Lower leg skin (tissue), 4 donors: ENCODE measurements around the gene CACNA1G. TPM values are rescaled to one million over a fixed set of nuclear protein-coding genes. Genes with fewer than 3 reads are reported as not detected.
A peak's percentile ranks its signal among the peaks of the same experiment; 100 is the strongest.

Source experiments
- DNase-seq, 2 donors: peaks; one replicate each; pipeline ENCODE4 v3.0.0-alpha.2; 2019; ENCODE audit warnings: low spot score in 2 of 2
- H3K4me3 ChIP-seq: fragments of 200-600 bp; sonication (generic); 2 replicates; pipeline ENCODE4 v1.5.1; 2017; ENCODE audit warnings: mild to moderate bottlenecking, low read depth; ENCODE audit not compliant: poor library complexity, severe bottlenecking
- POLR2A ChIP-seq, 2 donors: fragments of 450-650 bp; IDR thresholded peaks; one replicate each; pipeline ENCODE4 v1.6.1; 2016 to 2017; ENCODE audit warnings: antibody characterized with exemption in 2 of 2, mild to moderate bottlenecking in 1 of 2, moderate library complexity in 1 of 2
- WGBS, 2 donors: methylation state at CpG; one replicate each; pipeline ENCODE4 v1.1.5; 2018; 5-methylcytosine and 5-hydroxymethylcytosine counted together
- intact Hi-C: fragments of 100-400 bp; cut with DNase I; formaldehyde crosslinking; loops from one replicate; pipeline ENCODE4 v1.15.0; 2023; ENCODE audit warnings: low total_unique reads
- total RNA-seq, 4 donors: library from RNA; depleted of rRNA; stranded (reverse); fragments of >200 nt; gene quantifications; one replicate each; pipeline ENCODE4 v1.1.0, GENCODE V29; 2016
- TF ChIP-seq, protein P1 (sequence below), 3 donors: fragments of 450-650 bp; IDR thresholded peaks; one replicate each; pipeline ENCODE4 v1.5.1; 2016; ENCODE audit warnings: antibody characterized with exemption in 3 of 3, mild to moderate bottlenecking in 3 of 3, moderate library complexity in 2 of 3

Gene CACNA1G
- total RNA-seq, 4 donors from 2014 or later = 1.3 to 3.1 (median 1.8) TPM

DNA sequence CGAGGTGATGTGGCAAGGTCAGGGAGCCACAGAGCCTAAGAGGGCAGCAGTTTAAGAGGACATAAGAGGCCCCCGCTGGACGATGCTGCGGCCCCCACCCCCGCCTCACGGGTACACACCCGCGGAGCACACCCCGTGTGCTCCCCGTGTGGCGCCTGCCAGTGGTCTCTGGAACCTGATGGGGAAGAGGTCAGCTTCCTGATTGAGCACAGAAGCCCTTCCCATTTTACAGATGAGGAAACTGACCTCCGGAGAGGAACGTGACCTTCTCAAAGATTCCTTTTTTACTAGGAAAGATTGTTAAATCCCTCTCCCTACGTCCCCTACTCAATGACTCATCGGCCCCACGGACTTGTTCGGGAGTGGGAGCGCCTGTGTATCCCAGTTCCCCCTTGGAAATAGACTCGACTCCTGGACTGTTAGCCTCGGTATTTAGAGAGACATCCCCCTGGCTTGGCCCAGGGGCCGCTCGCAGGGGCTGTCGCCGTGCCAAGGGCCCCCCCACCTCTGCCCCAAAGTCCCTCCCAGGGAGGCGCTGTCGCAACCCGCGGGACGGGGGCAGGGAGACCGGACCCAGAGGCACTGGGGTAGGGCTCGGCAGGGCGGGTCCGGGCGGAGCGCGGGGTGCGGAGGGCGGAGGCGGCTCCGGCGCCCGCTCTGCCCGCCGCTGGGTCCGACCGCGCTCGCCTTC lies 73.9 kb downstream of the CACNA1G start, which contains the start of gene ABCC3:
TSS of gene ABCC3 (plus strand) at position 658 of the 691 bp plus-strand sequence. CDS start 56 bp downstream, outside the sequence.
- peak in 1 of 2 donors; percentile 91 for DNase-seq
- peak within 1 kb of the TSS; percentile 58 for H3K4me3 ChIP-seq
- intact Hi-C loops = loop anchor here (5.0 kb wide), 1 partner anchor 48 kb away; no protein-coding TSS in a partner anchor
- TF ChIP-seq POLR2A (IDR thresholded peaks at IDR 0.05) = no peak
- TF ChIP-seq, protein P1, sequence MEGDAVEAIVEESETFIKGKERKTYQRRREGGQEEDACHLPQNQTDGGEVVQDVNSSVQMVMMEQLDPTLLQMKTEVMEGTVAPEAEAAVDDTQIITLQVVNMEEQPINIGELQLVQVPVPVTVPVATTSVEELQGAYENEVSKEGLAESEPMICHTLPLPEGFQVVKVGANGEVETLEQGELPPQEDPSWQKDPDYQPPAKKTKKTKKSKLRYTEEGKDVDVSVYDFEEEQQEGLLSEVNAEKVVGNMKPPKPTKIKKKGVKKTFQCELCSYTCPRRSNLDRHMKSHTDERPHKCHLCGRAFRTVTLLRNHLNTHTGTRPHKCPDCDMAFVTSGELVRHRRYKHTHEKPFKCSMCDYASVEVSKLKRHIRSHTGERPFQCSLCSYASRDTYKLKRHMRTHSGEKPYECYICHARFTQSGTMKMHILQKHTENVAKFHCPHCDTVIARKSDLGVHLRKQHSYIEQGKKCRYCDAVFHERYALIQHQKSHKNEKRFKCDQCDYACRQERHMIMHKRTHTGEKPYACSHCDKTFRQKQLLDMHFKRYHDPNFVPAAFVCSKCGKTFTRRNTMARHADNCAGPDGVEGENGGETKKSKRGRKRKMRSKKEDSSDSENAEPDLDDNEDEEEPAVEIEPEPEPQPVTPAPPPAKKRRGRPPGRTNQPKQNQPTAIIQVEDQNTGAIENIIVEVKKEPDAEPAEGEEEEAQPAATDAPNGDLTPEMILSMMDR (IDR thresholded peaks at IDR 0.05) = no peak
- 19 to 22% methylated on average over 24 of the region's 48 CpGs for WGBS, 2 donors

DNA sequence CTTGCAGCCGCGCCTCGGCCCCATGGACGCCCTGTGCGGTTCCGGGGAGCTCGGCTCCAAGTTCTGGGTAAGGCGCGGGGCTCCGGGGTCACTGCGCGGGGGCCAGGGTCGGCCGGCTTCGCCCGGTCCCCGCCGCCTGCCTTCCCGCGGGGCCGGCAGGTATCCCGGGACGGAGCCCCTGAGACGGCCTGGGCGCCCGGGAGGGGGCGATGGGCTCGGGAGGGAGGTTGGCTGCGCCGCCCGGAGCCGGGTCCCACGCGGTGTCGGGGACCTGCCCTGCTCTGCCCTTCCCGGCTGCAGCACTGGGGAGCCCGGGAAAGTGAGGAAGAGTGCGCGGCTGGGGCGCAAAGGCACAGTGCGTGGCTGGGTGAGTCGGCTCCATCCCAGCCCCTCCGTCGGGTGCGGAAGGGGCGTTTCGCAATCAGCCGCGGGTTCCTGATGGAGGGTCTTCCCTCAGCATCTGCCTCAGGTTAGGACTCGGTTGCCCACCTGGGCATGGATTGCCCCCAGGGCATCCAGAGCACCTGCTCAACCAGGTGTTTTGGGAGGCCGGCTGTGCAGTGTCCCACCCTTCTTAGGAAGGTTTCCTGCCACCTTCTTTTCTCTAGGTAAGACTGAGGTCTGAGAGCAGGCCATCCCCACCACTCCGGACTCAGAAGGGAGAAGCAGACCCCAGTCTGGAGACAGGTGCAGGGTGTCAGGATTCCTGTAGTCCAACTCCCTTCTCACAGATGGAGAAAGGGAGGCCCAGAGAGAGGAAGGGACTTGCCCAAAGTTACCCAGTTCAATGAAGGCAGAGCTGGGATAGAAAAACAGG lies 74.6 kb downstream of the CACNA1G start:
- TF ChIP-seq POLR2A (IDR thresholded peaks at IDR 0.05) = no peak
- TF ChIP-seq, protein P1 (IDR thresholded peaks at IDR 0.05) = no peak
- intact Hi-C loops = loop anchor here (5.0 kb wide), 1 partner anchor 47 kb away; no protein-coding TSS in a partner anchor
- peak overlapping the region; percentile 58 for H3K4me3 ChIP-seq
- no peak for DNase-seq
- WGBS, 2 donors = 11 to 22% methylated on average over 5 to 23 of the region's 52 CpGs

GRCh38 chr17:50635732-50635981 lies 75.1 kb downstream of the CACNA1G start:
- WGBS, 2 donors = 52 to 84% methylated on average over 3 of the region's 3 CpGs
- intact Hi-C loops = no loop called here
- no peak overlapping the region for H3K4me3 ChIP-seq
- TF ChIP-seq, protein P1 (IDR thresholded peaks at IDR 0.05) = no peak
- no peak for DNase-seq

GRCh38 chr17:50635982-50636803 lies 75.7 kb downstream of the CACNA1G start:
- no peak for TF ChIP-seq POLR2A (IDR thresholded peaks at IDR 0.05)
- 85 to 87% methylated on average over 9 of the region's 9 CpGs for WGBS, 2 donors
- DNase-seq = no peak
- intact Hi-C loops = no loop called here
- no peak overlapping the region for H3K4me3 ChIP-seq

GRCh38 chr17:50636804-50637195 lies 76.3 kb downstream of the CACNA1G start:
- WGBS, 2 donors = 88 to 89% methylated on average over 7 of the region's 7 CpGs
- intact Hi-C loops = no loop called here
- TF ChIP-seq, protein P1 (IDR thresholded peaks at IDR 0.05) = no peak
- TF ChIP-seq POLR2A (IDR thresholded peaks at IDR 0.05) = no peak

More at GRCh38 chr17:50636804-50637195, 76.3 kb downstream of the CACNA1G start:
- H3K4me3 ChIP-seq = no peak overlapping the region
- no peak for DNase-seq
